Upper lobe of left lung (tissue), 4 donors: ENCODE measurements around the gene TMEM117.
"Not testable (repeated sequence)": the region's sequence is repeated elsewhere in the genome, so short reads cannot be mapped to it uniquely, and the experiment has no call there.

Experiments used
- CTCF ChIP-seq, 6 experiments: fragments of 450-650 bp in 4 of 6; fragments of 200-600 bp in 2 of 6; sonication (generic) in 2 of 6; IDR thresholded peaks; one replicate each; pipeline ENCODE4 v1.5.1; 2016 to 2019; ENCODE audit warnings: antibody characterized with exemption in 6 of 6
- EP300 ChIP-seq, 4 donors: sonication (generic); formaldehyde crosslinking; IDR thresholded peaks; one replicate each; pipeline ENCODE4 v1.5.1; 2017; ENCODE audit warnings: antibody characterized with exemption in 4 of 4, control low read depth in 2 of 4
- POLR2A ChIP-seq, 4 donors: fragments of 450-650 bp; IDR thresholded peaks; one replicate each; pipeline ENCODE4 v1.5.1; 2016 to 2017; ENCODE audit warnings: antibody characterized with exemption in 4 of 4, mild to moderate bottlenecking in 2 of 4
- POLR2AphosphoS5 ChIP-seq, 2 donors: sonication (generic); formaldehyde crosslinking; IDR thresholded peaks; one replicate each; pipeline ENCODE4 v1.5.1; 2017; ENCODE audit warnings: antibody characterized with exemption in 2 of 2

DNA sequence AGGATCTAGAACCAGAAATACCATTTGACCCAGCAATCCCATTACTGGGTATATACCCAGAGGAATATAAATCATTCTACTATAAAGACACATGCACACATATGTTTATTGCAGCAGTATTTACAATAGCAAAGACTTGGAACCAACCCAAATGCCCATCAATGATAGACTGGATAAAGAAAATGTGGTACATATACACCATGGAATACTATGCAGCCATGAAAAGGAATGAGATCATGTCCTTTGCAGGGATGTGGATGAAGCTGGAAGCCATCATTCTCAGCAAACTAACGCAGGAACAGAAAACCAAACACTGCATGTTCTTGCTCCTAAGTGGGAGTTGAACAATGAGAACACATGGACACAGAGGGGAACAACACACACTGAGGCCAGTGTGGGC is 414.6 kb downstream of the TMEM117 start:
- TF ChIP-seq CTCF, EP300, POLR2A, POLR2AphosphoS5 (IDR thresholded peaks at IDR 0.05): not testable (repeated sequence)
